ENCODE results near the gene ACOT13. TPM values are rescaled to one million over a fixed set of nuclear protein-coding genes. Genes with fewer than 3 reads are reported as not detected.

Gene ACOT13
- polyA plus RNA-seq, 1 of the 3 experiments (the other 2 are of a cell fraction): 18.0 TPM

DNA sequence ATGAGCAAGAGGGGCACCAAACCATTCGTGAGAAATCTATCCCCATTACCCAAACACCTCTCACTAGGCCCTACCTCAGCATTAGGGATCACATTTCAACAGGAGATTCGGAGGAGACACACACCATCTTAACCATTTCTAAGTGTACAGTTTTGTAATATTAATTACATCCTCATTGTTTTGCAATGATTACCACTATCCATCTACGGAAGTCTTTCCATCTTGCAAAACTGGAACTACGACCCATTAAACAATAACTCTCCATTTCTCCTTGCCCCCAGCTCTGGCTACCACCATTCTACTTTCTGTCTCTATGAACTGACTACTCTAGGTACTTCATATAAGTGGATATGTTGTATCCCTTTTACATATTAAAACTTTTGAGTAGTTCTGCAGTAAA, 20.1 kb downstream of the ACOT13 start:
- H3K9me3 ChIP-seq: no peaks in the 10 kb centered on the region
- H3K27ac ChIP-seq (ENCODE audit: low read depth in 2 of 2, low read length in 1 of 2): no peak overlapping the region
- no peaks in the 10 kb centered on the region for H3K36me3 ChIP-seq (replicated peaks in 1 of 2; ENCODE audit: control insufficient read depth in 1 of 2, insufficient read depth in 2 of 2, low read length in 1 of 2)
- H3K4me2 ChIP-seq: no peak overlapping the region
- no peak overlapping the region for H2AFZ ChIP-seq (ENCODE audit: low read depth)
- no peaks in the 10 kb centered on the region for H4K20me1 ChIP-seq (ENCODE audit: insufficient read depth)
- ChIA-PET POLR2A (no interaction called here), CTCF (interaction anchor here (1.0 to 1.4 kb wide), 2 partner anchors 20 to 107 kb away, joined by 3 read pairs; partner anchors contain the start of genes ACOT13 and TDP2)
- TF ChIP-seq TEAD4 (IDR thresholded peaks at IDR 0.05; ENCODE audit: borderline replicate concordance, insufficient read depth) (no peak), RAD21 (IDR thresholded peaks at IDR 0.05; ENCODE audit: low read length) (no peak), RCOR1 (IDR thresholded peaks at IDR 0.05; ENCODE audit: low read length) (no peak), RXRA (IDR thresholded peaks at IDR 0.05; ENCODE audit: borderline replicate concordance, low read depth) (no peak), RFX5 (IDR thresholded peaks at IDR 0.05; ENCODE audit: low read length) (no peak), ELF1 (IDR thresholded peaks at IDR 0.05) (no peak), FOXM1 (IDR thresholded peaks at IDR 0.05; ENCODE audit: low read depth) (no peak), SMC3 (IDR thresholded peaks at IDR 0.05; ENCODE audit: low read depth, low read length) (no peak)
- TF ChIP-seq, protein P1, sequence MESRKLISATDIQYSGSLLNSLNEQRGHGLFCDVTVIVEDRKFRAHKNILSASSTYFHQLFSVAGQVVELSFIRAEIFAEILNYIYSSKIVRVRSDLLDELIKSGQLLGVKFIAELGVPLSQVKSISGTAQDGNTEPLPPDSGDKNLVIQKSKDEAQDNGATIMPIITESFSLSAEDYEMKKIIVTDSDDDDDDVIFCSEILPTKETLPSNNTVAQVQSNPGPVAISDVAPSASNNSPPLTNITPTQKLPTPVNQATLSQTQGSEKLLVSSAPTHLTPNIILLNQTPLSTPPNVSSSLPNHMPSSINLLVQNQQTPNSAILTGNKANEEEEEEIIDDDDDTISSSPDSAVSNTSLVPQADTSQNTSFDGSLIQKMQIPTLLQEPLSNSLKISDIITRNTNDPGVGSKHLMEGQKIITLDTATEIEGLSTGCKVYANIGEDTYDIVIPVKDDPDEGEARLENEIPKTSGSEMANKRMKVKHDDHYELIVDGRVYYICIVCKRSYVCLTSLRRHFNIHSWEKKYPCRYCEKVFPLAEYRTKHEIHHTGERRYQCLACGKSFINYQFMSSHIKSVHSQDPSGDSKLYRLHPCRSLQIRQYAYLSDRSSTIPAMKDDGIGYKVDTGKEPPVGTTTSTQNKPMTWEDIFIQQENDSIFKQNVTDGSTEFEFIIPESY (IDR thresholded peaks at IDR 0.05; ENCODE audit: borderline replicate concordance, low read depth): no peak
- TF ChIP-seq, protein P2, sequence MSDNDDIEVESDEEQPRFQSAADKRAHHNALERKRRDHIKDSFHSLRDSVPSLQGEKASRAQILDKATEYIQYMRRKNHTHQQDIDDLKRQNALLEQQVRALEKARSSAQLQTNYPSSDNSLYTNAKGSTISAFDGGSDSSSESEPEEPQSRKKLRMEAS (IDR thresholded peaks at IDR 0.05; ENCODE audit: low read depth): no peak
- TF ChIP-seq, protein P3, sequence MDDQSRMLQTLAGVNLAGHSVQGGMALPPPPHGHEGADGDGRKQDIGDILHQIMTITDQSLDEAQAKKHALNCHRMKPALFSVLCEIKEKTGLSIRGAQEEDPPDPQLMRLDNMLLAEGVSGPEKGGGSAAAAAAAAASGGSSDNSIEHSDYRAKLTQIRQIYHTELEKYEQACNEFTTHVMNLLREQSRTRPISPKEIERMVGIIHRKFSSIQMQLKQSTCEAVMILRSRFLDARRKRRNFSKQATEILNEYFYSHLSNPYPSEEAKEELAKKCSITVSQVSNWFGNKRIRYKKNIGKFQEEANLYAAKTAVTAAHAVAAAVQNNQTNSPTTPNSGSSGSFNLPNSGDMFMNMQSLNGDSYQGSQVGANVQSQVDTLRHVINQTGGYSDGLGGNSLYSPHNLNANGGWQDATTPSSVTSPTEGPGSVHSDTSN (IDR thresholded peaks at IDR 0.05): no peak
- WGBS (ENCODE audit: low lambda C conversion rate): 98% methylated on average over 4 of the region's 4 CpGs
- H3K27me3 ChIP-seq (ENCODE audit: insufficient read depth): no peaks in the 10 kb centered on the region
- no peaks in the 10 kb centered on the region for H3K4me1 ChIP-seq (ENCODE audit: control insufficient read depth in 1 of 2, insufficient read depth in 2 of 2, low read depth in 1 of 2, low read length in 1 of 2)
- no peak overlapping the region for H3K9ac ChIP-seq
- H3F3A ChIP-seq (replicated peaks; ENCODE audit: insufficient read depth): no peaks in the 10 kb centered on the region
- no peak overlapping the region for H3K4me3 ChIP-seq (ENCODE audit: low read depth in 2 of 2, low read length in 1 of 2)
- no peaks in the 10 kb centered on the region for H3K79me2 ChIP-seq (ENCODE audit: insufficient read depth)
- no peaks in the 10 kb centered on the region for H3K9me2 ChIP-seq
- no peak for DNase-seq

DNA sequence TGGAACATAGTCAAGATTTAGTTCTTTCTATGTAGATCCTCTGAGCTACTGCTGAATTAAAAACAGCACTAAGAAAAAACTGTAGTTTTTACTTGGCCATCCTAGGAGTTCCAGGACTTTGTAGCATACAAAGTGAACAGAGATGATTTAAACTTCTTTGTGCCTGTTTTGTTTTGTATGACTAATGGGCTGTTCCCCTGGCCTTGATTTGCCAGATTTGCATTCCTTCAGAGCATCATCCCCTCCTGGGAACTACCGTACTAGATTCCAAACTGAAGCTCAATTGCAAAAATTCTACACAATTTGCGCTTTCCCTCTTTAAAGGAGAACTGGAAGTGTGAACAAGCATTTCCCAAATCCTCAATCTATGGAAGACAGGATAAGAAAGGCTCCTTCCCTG, 23.1 kb downstream of the ACOT13 start:
- Histone ChIP-seq H3K9me3 (no peaks in the 10 kb centered on the region), H3K79me2 (ENCODE audit: insufficient read depth) (no peaks in the 10 kb centered on the region), H3K27ac (ENCODE audit: low read depth in 2 of 2, low read length in 1 of 2) (no peak overlapping the region), H3K27me3 (ENCODE audit: insufficient read depth) (no peaks in the 10 kb centered on the region), H3K4me1 (ENCODE audit: control insufficient read depth in 1 of 2, insufficient read depth in 2 of 2, low read depth in 1 of 2, low read length in 1 of 2) (no peaks in the 10 kb centered on the region), H3F3A (replicated peaks; ENCODE audit: insufficient read depth) (no peaks in the 10 kb centered on the region), H4K20me1 (ENCODE audit: insufficient read depth) (no peaks in the 10 kb centered on the region), H3K36me3 (replicated peaks in 1 of 2; ENCODE audit: control insufficient read depth in 1 of 2, insufficient read depth in 2 of 2, low read length in 1 of 2) (no peaks in the 10 kb centered on the region), H3K4me3 (ENCODE audit: low read depth in 2 of 2, low read length in 1 of 2) (no peak overlapping the region), H3K4me2 (no peak overlapping the region), H3K9ac (no peak overlapping the region), H2AFZ (ENCODE audit: low read depth) (no peak overlapping the region), H3K9me2 (no peaks in the 10 kb centered on the region)
- ChIA-PET POLR2A (no interaction called here), CTCF (interaction anchor here (0.7 to 5.2 kb wide), 3 partner anchors 106 to 407 kb away, joined by 3 to 28 read pairs (median 20); no protein-coding TSS in a partner anchor)
- 92% methylated on average over 2 of the region's 2 CpGs for WGBS (ENCODE audit: low lambda C conversion rate)
- no peak for DNase-seq
- no peak for TF ChIP-seq MXI1 (IDR thresholded peaks at IDR 0.05; ENCODE audit: low read depth, low read length)
- no peak for TF ChIP-seq EP300 (IDR thresholded peaks at IDR 0.05; ENCODE audit: borderline replicate concordance in 1 of 2, low read depth in 1 of 2, low read length in 1 of 2)
- TF ChIP-seq, protein P4, sequence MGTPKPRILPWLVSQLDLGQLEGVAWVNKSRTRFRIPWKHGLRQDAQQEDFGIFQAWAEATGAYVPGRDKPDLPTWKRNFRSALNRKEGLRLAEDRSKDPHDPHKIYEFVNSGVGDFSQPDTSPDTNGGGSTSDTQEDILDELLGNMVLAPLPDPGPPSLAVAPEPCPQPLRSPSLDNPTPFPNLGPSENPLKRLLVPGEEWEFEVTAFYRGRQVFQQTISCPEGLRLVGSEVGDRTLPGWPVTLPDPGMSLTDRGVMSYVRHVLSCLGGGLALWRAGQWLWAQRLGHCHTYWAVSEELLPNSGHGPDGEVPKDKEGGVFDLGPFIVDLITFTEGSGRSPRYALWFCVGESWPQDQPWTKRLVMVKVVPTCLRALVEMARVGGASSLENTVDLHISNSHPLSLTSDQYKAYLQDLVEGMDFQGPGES (IDR thresholded peaks at IDR 0.05; ENCODE audit: low read depth, low read length): no peak
- TF ChIP-seq TEAD4 (IDR thresholded peaks at IDR 0.05; ENCODE audit: borderline replicate concordance, insufficient read depth): no peak
- TF ChIP-seq, protein P5, sequence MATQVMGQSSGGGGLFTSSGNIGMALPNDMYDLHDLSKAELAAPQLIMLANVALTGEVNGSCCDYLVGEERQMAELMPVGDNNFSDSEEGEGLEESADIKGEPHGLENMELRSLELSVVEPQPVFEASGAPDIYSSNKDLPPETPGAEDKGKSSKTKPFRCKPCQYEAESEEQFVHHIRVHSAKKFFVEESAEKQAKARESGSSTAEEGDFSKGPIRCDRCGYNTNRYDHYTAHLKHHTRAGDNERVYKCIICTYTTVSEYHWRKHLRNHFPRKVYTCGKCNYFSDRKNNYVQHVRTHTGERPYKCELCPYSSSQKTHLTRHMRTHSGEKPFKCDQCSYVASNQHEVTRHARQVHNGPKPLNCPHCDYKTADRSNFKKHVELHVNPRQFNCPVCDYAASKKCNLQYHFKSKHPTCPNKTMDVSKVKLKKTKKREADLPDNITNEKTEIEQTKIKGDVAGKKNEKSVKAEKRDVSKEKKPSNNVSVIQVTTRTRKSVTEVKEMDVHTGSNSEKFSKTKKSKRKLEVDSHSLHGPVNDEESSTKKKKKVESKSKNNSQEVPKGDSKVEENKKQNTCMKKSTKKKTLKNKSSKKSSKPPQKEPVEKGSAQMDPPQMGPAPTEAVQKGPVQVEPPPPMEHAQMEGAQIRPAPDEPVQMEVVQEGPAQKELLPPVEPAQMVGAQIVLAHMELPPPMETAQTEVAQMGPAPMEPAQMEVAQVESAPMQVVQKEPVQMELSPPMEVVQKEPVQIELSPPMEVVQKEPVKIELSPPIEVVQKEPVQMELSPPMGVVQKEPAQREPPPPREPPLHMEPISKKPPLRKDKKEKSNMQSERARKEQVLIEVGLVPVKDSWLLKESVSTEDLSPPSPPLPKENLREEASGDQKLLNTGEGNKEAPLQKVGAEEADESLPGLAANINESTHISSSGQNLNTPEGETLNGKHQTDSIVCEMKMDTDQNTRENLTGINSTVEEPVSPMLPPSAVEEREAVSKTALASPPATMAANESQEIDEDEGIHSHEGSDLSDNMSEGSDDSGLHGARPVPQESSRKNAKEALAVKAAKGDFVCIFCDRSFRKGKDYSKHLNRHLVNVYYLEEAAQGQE (IDR thresholded peaks at IDR 0.05; ENCODE audit: low read depth, low read length): no peak
- no peak for TF ChIP-seq RFX5 (IDR thresholded peaks at IDR 0.05; ENCODE audit: low read length)
- TF ChIP-seq FOXJ3 (CRISPR knock-in tag; IDR thresholded peaks at IDR 0.05): no peak
- TF ChIP-seq MEF2A (IDR thresholded peaks at IDR 0.05; ENCODE audit: borderline replicate concordance, low read depth): no peak
- TF ChIP-seq, protein P6, sequence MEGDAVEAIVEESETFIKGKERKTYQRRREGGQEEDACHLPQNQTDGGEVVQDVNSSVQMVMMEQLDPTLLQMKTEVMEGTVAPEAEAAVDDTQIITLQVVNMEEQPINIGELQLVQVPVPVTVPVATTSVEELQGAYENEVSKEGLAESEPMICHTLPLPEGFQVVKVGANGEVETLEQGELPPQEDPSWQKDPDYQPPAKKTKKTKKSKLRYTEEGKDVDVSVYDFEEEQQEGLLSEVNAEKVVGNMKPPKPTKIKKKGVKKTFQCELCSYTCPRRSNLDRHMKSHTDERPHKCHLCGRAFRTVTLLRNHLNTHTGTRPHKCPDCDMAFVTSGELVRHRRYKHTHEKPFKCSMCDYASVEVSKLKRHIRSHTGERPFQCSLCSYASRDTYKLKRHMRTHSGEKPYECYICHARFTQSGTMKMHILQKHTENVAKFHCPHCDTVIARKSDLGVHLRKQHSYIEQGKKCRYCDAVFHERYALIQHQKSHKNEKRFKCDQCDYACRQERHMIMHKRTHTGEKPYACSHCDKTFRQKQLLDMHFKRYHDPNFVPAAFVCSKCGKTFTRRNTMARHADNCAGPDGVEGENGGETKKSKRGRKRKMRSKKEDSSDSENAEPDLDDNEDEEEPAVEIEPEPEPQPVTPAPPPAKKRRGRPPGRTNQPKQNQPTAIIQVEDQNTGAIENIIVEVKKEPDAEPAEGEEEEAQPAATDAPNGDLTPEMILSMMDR (IDR thresholded peaks at IDR 0.05): no peak

Data from SK-N-SH (cell line).